NCI-H510A treated with DMSO at 0.1 percent for 48 hours (cell line): ENCODE measurements around the gene NKIRAS1.
A peak's percentile ranks its signal among the peaks of the same experiment; 100 is the strongest.
"Not testable (repeated sequence)": the region's sequence is repeated elsewhere in the genome, so short reads cannot be mapped to it uniquely, and the experiment has no call there.

Source experiments
- DNase-seq: peaks from one replicate; lab custom pipeline; 2025; lab: John Stamatoyannopoulos, UW

NKIRAS1 gene

GRCh38 chr3:23870663-23871043 is 46.1 kb downstream of the NKIRAS1 start:
- not testable (repeated sequence) for DNase-seq

DNA sequence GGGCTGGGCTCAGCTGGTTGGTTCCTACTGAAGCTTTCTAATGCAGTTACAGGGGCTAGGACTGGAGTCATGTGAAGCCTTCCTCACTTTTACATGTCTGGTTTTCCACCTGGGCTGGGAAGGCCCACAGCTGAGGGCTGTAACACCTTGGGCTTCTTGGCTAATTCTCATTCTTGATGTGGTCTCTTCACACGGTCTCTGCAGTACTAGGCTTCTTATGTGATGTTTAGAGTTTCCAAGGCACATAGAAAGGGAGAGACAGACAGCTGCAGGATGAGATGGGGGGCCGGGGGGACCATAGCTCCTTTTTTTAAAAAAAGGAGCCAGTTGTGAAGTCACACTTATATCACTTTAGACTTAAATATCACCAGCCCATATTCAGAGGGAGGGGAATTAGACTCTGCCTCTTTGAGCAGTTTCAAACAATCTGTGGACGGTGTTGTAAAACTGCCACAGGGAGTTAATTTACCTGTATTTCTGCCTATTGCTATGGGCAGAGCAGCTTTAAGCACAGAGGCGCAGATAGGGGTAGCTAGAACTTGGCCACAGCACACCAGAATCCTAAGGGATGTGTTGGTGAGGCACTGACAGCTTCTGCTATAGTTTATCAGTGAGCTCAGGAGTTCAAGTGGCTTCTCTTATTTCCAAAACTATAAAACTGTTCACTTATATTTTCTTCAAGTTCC is 46.7 kb downstream of the NKIRAS1 start:
- DNase-seq = no peak

- no peak for DNase-seq
Observed at GRCh38 chr3:23867838-23868237, 49.0 kb downstream of the NKIRAS1 start.

GRCh38 chr3:23867400-23867799 is 49.4 kb downstream of the NKIRAS1 start:
- DNase-seq = no peak

DNA sequence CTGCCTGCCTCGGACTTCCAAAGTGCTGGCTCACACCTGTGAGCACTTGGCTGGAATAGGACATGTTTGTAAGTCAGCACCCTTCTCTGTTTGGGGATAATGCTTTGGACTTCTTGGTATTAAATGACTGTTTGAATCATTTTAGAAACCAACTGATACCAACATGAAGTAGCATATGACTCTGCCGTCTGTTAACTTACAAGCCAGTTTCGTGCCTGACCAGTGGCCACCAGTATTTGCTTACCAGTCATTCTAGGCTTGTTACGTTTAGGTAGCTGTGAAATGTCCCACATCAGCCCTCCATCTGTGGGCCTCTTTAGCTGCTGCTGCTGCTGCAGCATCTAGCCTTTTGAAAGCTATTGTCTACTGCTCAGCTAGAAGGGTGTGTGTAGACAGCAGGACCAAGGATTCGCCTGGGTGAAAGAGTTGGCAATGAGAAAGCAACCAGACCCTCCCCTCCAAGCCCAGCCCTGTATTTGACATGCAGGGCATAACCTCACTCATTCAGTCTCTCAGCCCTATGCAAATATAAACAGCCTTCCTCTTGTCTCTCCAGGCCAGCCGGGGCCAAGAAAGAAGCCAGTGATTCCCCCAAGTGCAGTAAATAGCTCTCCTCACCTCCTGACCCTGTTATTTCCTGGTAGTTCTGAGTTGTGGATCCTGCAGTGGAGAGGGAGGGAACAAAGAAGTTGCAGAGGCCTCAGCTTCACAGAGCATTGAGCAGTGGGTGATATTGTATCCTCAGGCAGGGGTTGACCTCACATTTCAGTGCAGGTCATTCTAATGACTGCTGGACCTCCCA is 51.0 kb downstream of the NKIRAS1 start:
- peak; percentile 22 for DNase-seq

GRCh38 chr3:23864931-23865330 is 51.9 kb downstream of the NKIRAS1 start:
- no peak for DNase-seq

- no peak for DNase-seq
Observed at GRCh38 chr3:23863060-23863459, 53.7 kb downstream of the NKIRAS1 start.

DNA sequence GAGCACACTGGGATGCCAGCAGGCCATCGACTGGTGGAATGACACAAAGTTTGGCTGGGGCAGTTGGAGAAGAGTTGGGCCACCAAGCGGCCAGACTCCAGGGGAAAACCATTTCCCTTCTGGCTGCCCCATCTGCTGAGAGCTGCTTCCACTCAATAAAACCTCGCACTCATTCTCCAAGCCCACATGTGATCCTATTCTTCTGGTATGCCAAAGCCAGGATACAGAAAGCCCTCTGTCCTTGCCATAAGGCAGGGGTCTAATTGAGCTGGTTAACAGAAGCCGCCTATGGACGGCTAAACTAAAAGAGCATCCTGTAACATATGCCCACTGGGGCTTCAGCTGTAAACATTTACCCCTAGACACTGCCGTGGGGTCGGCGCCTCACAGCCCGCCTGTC is 55.1 kb downstream of the NKIRAS1 start:
- DNase-seq = no peak

DNA sequence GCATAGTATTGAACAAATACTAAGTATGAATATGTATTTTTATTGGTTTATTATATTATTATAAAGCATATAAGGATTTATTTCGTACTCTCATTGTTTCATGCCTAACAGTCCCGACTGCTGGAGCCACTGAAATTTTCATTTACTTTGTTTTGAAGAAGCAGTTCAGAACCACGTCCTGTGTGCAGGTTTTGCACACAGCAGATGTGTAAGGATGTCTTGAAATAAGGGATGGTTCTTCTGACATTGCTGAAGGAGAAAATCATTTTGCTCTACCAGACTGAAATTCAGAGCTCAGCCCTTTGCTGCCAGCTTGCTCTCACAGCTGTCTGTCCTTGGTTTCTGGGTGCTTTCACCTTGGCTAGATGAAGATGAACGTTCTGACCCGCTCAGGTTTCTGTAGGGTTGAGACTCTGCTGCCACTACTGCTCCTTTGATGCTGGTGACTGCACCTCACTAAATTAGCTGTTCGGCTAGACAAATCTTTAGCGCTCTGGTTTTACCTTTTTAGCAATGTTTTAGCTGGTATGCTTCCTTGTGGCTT is 56.9 kb downstream of the NKIRAS1 start:
- no peak for DNase-seq

- peak; percentile 5 for DNase-seq
Observed at GRCh38 chr3:23859012-23859743, 57.6 kb downstream of the NKIRAS1 start.

GRCh38 chr3:23856286-23856685 is 60.5 kb downstream of the NKIRAS1 start:
- no peak for DNase-seq

- not testable (repeated sequence) for DNase-seq
Observed at GRCh38 chr3:23849462-23849861, 67.3 kb downstream of the NKIRAS1 start.

DNA sequence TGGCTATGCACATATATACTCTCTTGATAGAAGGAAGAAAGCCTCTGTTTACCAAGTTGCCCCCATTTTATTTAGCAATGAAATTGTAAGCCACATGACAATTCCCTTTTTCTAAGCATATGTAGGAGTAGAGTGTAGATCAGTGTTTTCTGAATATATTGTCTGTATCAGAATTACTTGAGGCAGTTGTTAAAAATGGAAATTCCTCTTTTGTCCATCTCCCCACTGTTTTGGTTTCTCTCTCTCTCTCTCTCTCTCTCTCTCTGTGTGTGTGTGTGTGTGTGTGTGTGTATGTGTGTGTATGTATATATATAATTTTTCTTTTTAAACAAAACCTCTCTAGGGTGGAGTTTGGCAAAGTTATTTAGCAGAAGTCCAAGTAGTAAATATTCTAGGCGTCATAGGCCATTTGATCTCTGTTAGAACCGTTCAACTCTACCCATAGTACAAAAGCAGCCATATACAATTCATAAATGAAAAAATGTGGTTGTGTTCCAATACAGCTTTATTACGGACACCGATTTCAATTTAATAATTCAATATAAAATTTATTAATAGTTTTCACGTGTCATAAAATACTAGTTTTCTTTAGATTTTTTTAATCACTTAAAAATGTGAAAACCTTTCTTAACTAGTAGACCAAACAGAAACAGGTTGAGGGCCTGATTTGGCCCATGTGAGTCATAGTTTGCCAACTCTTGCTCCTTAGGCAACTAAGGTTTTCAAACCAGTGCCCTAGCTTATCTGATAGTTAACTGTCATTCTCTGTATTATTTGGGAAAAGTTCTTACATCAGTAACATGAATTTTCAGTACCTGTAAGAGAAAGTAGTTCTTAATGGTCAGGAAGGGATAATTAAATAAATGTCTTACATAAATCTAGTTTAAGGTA is 71.2 kb downstream of the NKIRAS1 start:
- DNase-seq = no peak

GRCh38 chr3:23843869-23844268 is 72.9 kb downstream of the NKIRAS1 start:
- DNase-seq = no peak
